CD4-positive, alpha-beta T cell treated with Interleukin-1 beta for 1 hour (primary cell): Measurements from ENCODE around the gene COX10.
"Not testable (repeated sequence)": the region's sequence is repeated elsewhere in the genome, so short reads cannot be mapped to it uniquely, and the experiment has no call there.

Experiments
- DNase-seq, 2 donors: peaks; one replicate each; pipeline ENCODE4 v3.0.0-alpha.2; 2020 to 2022

The COX10 gene

GRCh38 chr17:14069251-14070021 is at the start of gene COX10:
TSS of gene COX10 (plus strand) at chr17:14069504. CDS start at chr17:14069606, 102 bp downstream.
- DNase-seq = peak; percentile 82

- not testable (repeated sequence) for DNase-seq
Observed at GRCh38 chr17:14021651-14022294, 47.5 kb upstream of the COX10 start.

GRCh38 chr17:14029755-14030154 is 39.5 kb upstream of the COX10 start:
- DNase-seq = not testable (repeated sequence)

- no peak for DNase-seq
Observed at GRCh38 chr17:14032234-14032633, 37.1 kb upstream of the COX10 start.

GRCh38 chr17:14033166-14033565 is 36.1 kb upstream of the COX10 start:
- DNase-seq = no peak

GRCh38 chr17:14037453-14037852 is 31.9 kb upstream of the COX10 start:
- DNase-seq = no peak

GRCh38 chr17:14038206-14038605 is 31.1 kb upstream of the COX10 start:
- no peak for DNase-seq

- DNase-seq = no peak
Observed at GRCh38 chr17:14042411-14042810, 26.9 kb upstream of the COX10 start.

- DNase-seq = no peak
Observed at GRCh38 chr17:14044702-14045101, 24.6 kb upstream of the COX10 start.

GRCh38 chr17:14046978-14047377 is 22.3 kb upstream of the COX10 start:
- DNase-seq = no peak

- DNase-seq = no peak
Observed at GRCh38 chr17:14047591-14047990, 21.7 kb upstream of the COX10 start.

GRCh38 chr17:14048169-14048568 is 21.1 kb upstream of the COX10 start:
- peak in 1 of 2 donors; percentile 2 for DNase-seq

- DNase-seq = no peak
Observed at GRCh38 chr17:14050616-14051015, 18.7 kb upstream of the COX10 start.

GRCh38 chr17:14051692-14052091 is 17.6 kb upstream of the COX10 start:
- no peak for DNase-seq

GRCh38 chr17:14052886-14053615 is 16.3 kb upstream of the COX10 start:
- no peak for DNase-seq

- DNase-seq = no peak
Observed at GRCh38 chr17:14057591-14057990, 11.7 kb upstream of the COX10 start.

- DNase-seq = no peak
Observed at GRCh38 chr17:14058051-14058450, 11.3 kb upstream of the COX10 start.

GRCh38 chr17:14060706-14061105 is 8.6 kb upstream of the COX10 start:
- no peak for DNase-seq

GRCh38 chr17:14061666-14062560 is 7.4 kb upstream of the COX10 start:
- no peak for DNase-seq

GRCh38 chr17:14067347-14067746 is 2.0 kb upstream of the COX10 start:
- no peak for DNase-seq

GRCh38 chr17:14068542-14069250 is 608 bp upstream of the COX10 start:
- DNase-seq = no peak
